Activated CD4-positive, alpha-beta T cell treated with anti-CD3 and anti-CD28 coated beads for 24 hours (primary cell): ENCODE measurements around the gene PRDM11.
A peak's percentile ranks its signal among the peaks of the same experiment; 100 is the strongest.

Experiments
- DNase-seq, 2 donors: peaks; one replicate each; pipeline ENCODE4 v3.0.0-alpha.2; 2020; ENCODE audit warnings: low read depth in 2 of 2

Gene PRDM11

GRCh38 chr11:45141631-45142030, 4.8 kb upstream of the PRDM11 start:
- DNase-seq, result no peak

- no peak for DNase-seq
These were observed 4.0 kb upstream of the PRDM11 start for GRCh38 chr11:45142241-45143055.

GRCh38 chr11:45143494-45143893, 2.9 kb upstream of the PRDM11 start:
- no peak for DNase-seq

- DNase-seq, result no peak
These were observed 2.0 kb upstream of the PRDM11 start for GRCh38 chr11:45144126-45145082.

GRCh38 chr11:45145083-45145378, 1.4 kb upstream of the PRDM11 start:
- DNase-seq, result no peak

- DNase-seq, result no peak
These were observed 914 bp upstream of the PRDM11 start for GRCh38 chr11:45145379-45146071.

GRCh38 chr11:45147017-45147728, 734 bp downstream of the PRDM11 start:
- DNase-seq, result peak; percentile 84 to 87

- DNase-seq, result no peak
These were observed 1.6 kb downstream of the PRDM11 start for GRCh38 chr11:45147891-45148675.

- DNase-seq, result no peak
These were observed 3.1 kb downstream of the PRDM11 start for GRCh38 chr11:45149483-45150056.

- DNase-seq, result no peak
These were observed 3.9 kb downstream of the PRDM11 start for GRCh38 chr11:45150301-45150700.

- DNase-seq, result no peak
These were observed 4.5 kb downstream of the PRDM11 start for GRCh38 chr11:45150943-45151342.

- no peak for DNase-seq
These were observed 5.0 kb downstream of the PRDM11 start for GRCh38 chr11:45151362-45151982.

GRCh38 chr11:45152740-45153595, 6.5 kb downstream of the PRDM11 start:
- no peak for DNase-seq

GRCh38 chr11:45154276-45154675, 7.8 kb downstream of the PRDM11 start:
- no peak for DNase-seq

- DNase-seq, result no peak
These were observed 8.7 kb downstream of the PRDM11 start for GRCh38 chr11:45155058-45155551.

- no peak for DNase-seq
These were observed 9.3 kb downstream of the PRDM11 start for GRCh38 chr11:45155627-45156180.

GRCh38 chr11:45156201-45156600, 9.8 kb downstream of the PRDM11 start:
- no peak for DNase-seq

GRCh38 chr11:45156741-45157140, 10.3 kb downstream of the PRDM11 start:
- no peak for DNase-seq
